Ascending aorta (tissue), 2 donors: Measurements from ENCODE around the gene SCYL3. TPM values are rescaled to one million over a fixed set of nuclear protein-coding genes. Genes with fewer than 3 reads are reported as not detected.
A peak's percentile ranks its signal among the peaks of the same experiment; 100 is the strongest.

Experiments
- DNase-seq, 2 donors: peaks; one replicate each; pipeline ENCODE4 v3.0.0-alpha.2; 2019; ENCODE audit warnings: low spot score in 2 of 2
- H3K27ac ChIP-seq, 2 donors: fragments of 200-600 bp; sonication (generic); one replicate each; pipeline ENCODE4 v1.5.1; 2016 to 2017; ENCODE audit warnings: mild to moderate bottlenecking in 1 of 2
- H3K27me3 ChIP-seq: fragments of 200-600 bp; sonication (generic); one replicate; pipeline ENCODE4 v1.5.1; 2017
- H3K36me3 ChIP-seq, 2 donors: fragments of 200-600 bp; sonication (generic); one replicate each; pipeline ENCODE4 v1.5.1; 2016
- H3K4me1 ChIP-seq, 2 donors: fragments of 200-600 bp; sonication (generic); one replicate each; pipeline ENCODE4 v1.5.1; 2016 to 2017; ENCODE audit warnings: mild to moderate bottlenecking in 1 of 2
- H3K4me3 ChIP-seq, 2 donors: fragments of 200-600 bp; sonication (generic); one replicate each; pipeline ENCODE4 v1.5.1; 2016 to 2017; ENCODE audit warnings: mild to moderate bottlenecking in 1 of 2
- H3K9me3 ChIP-seq, 2 donors: fragments of 200-600 bp; sonication (generic); one replicate each; pipeline ENCODE4 v1.5.1; 2016
- CTCF ChIP-seq, 3 experiments: fragments of 200-600 bp in 2 of 3; fragments of 450-650 bp in 1 of 3; sonication (generic) in 2 of 3; IDR thresholded peaks; one replicate each; pipeline ENCODE4 v1.5.1; 2016 to 2019; ENCODE audit warnings: antibody characterized with exemption in 3 of 3, mild to moderate bottlenecking in 1 of 3, moderate library complexity in 1 of 3
- intact Hi-C: fragments of 100-400 bp; cut with DNase I; formaldehyde crosslinking; loops from one replicate; pipeline ENCODE4 v1.15.1; 2023
- total RNA-seq: library from RNA; depleted of rRNA; stranded (reverse); fragments of >200 nt; gene quantifications from one replicate; pipeline ENCODE4 v1.1.0, GENCODE V29; 2016

Gene SCYL3
- total RNA-seq, 1 donor from 2014 or later, result 0.96 TPM

- Histone ChIP-seq H3K4me3 (no peak overlapping the region), H3K27ac (no peak overlapping the region), H3K4me1 (peaks cover 0 to 5% of the 10 kb centered on the region in 2 donors), H3K36me3 (peaks cover 0 to 2% of the 10 kb centered on the region in 2 donors), H3K27me3 (no peaks in the 10 kb centered on the region), H3K9me3 (no peaks in the 10 kb centered on the region)
- peak; percentile 48 to 69 (median 65) for TF ChIP-seq CTCF (IDR thresholded peaks at IDR 0.05)
- intact Hi-C loops, result loop anchor here (2.0 to 5.0 kb wide), 3 partner anchors 836 to 1002 kb away; no protein-coding TSS in a partner anchor
- no peak for DNase-seq
These were observed 34.9 kb upstream of the SCYL3 start for GRCh38 chr1:169928438-169929209.

- H3K4me3 ChIP-seq, result no peak overlapping the region
- no peaks in the 10 kb centered on the region for H3K27me3 ChIP-seq
- H3K36me3 ChIP-seq, result peaks cover 0 to 4% of the 10 kb centered on the region in 2 donors
- H3K4me1 ChIP-seq, result no peaks in the 10 kb centered on the region
- H3K9me3 ChIP-seq, result no peaks in the 10 kb centered on the region
- no peak for TF ChIP-seq CTCF (IDR thresholded peaks at IDR 0.05)
- intact Hi-C loops, result loop anchor here (5.0 kb wide), 1 partner anchor 957 kb away; no protein-coding TSS in a partner anchor
- DNase-seq, result no peak
- H3K27ac ChIP-seq, result no peak overlapping the region
These were observed 32.1 kb upstream of the SCYL3 start for GRCh38 chr1:169925505-169926482.

- Histone ChIP-seq H3K4me1 (no peaks in the 10 kb centered on the region), H3K27ac (no peak overlapping the region), H3K4me3 (no peak overlapping the region), H3K9me3 (no peaks in the 10 kb centered on the region), H3K27me3 (no peaks in the 10 kb centered on the region), H3K36me3 (peaks cover 0 to 4% of the 10 kb centered on the region in 2 donors)
- intact Hi-C loops, result loop anchor here (5.0 kb wide), 1 partner anchor 957 kb away; no protein-coding TSS in a partner anchor
- no peak for DNase-seq
- TF ChIP-seq CTCF (IDR thresholded peaks at IDR 0.05), result no peak
These were observed 31.1 kb upstream of the SCYL3 start for GRCh38 chr1:169924829-169925228.

- intact Hi-C loops, result no loop called here
These were observed 30.4 kb upstream of the SCYL3 start for GRCh38 chr1:169924063-169924462.

More at GRCh38 chr1:169924063-169924462, 30.4 kb upstream of the SCYL3 start:
- peaks cover 0 to 4% of the 10 kb centered on the region in 2 donors for H3K36me3 ChIP-seq
- H3K4me1 ChIP-seq, result no peaks in the 10 kb centered on the region
- no peaks in the 10 kb centered on the region for H3K27me3 ChIP-seq
- no peak overlapping the region for H3K4me3 ChIP-seq
- H3K27ac ChIP-seq, result no peak overlapping the region
- no peak for TF ChIP-seq CTCF (IDR thresholded peaks at IDR 0.05)
- no peak for DNase-seq
- H3K9me3 ChIP-seq, result no peaks in the 10 kb centered on the region
